K562 (cell line): ENCODE measurements around the gene SKOR1. TPM values are rescaled to one million over a fixed set of nuclear protein-coding genes. Genes with fewer than 3 reads are reported as not detected.

Experiments
- ATAC-seq: fragments of 200-7000 bp; cut with Tn5 transposase; 3 replicates; pipeline ENCODE4 v1.9.1; 2020; ENCODE audit warnings: moderate library complexity
- BruUV-seq: library from RNA; stranded (reverse); fragments of 400-500 nt; replicated peaks from 2 replicates; lab custom pipeline; 2021; lab: Mats Ljungman, UMichigan
- CTCF ChIA-PET: fragments of 300-600 bp; formaldehyde crosslinking; extraction: SDS; loops from one replicate; lab custom pipeline; 2021; ENCODE audit warnings: low intra/inter-chr PET ratio; lab: Yijun Ruan, JAX
- POLR2A ChIA-PET: fragments of 300-600, 350-650 bp; sonication (Branson Sonifier 250); formaldehyde crosslinking; extraction: SDS; loops from one replicate; lab custom pipeline; 2021; ENCODE audit warnings: antibody characterized with exemption, inconsistent platforms; lab: Yijun Ruan, JAX
- DNase-seq, 4 experiments: peaks; one replicate each; pipeline versions ENCODE4 v3.0.0 to v3.0.0-alpha.2; 2011 to 2018; ENCODE audit warnings: low spot score in 3 of 4, mixed read lengths in 3 of 4; ENCODE audit errors: extremely low read depth in 1 of 4
- FAIRE-seq: peaks from 2 replicates; lab custom pipeline; 2011; peaks lifted over from hg19 to GRCh38; lab: Jason Lieb, UNC
- H2AFZ ChIP-seq: 2 replicates; pipeline ENCODE4 v1.6.0; 2011; ENCODE audit warnings: low read depth, low read length, control low read depth, inconsistent platforms
- H3K27ac ChIP-seq: fragments of 200-600 bp; 3 replicates; pipeline ENCODE4 v1.8.0; 2011; ENCODE audit warnings: low read depth, mild to moderate bottlenecking, control low read depth, inconsistent platforms, low read length, moderate library complexity, mixed read lengths; ENCODE audit errors: extremely low read depth
- H3K27me3 ChIP-seq, 2 experiments: fragments of 300-600 bp in 1 of 2; 2 replicates in 1 of 2; 3 replicates in 1 of 2; pipeline versions ENCODE4 v1.6.0 to v1.8.0; 2011; ENCODE audit warnings: inconsistent platforms in 2 of 2, low read length in 2 of 2, mild to moderate bottlenecking in 1 of 2, mixed read lengths in 1 of 2, moderate library complexity in 1 of 2; ENCODE audit not compliant: control insufficient read depth in 2 of 2, insufficient read depth in 2 of 2
- H3K36me3 ChIP-seq: fragments of 300-600 bp; 3 replicates; pipeline ENCODE4 v1.8.0; 2011; ENCODE audit warnings: mild to moderate bottlenecking, low read length, inconsistent platforms; ENCODE audit not compliant: control insufficient read depth, insufficient read depth
- H3K4me1 ChIP-seq, 2 experiments: fragments of 200-600 bp in 1 of 2; replicated peaks in 1 of 2; 2 replicates in 1 of 2; 3 replicates in 1 of 2; pipeline versions ENCODE4 v1.5.1 to v1.8.0; 2011; ENCODE audit warnings: inconsistent platforms in 2 of 2, low read length in 2 of 2, mild to moderate bottlenecking in 1 of 2, mixed read lengths in 1 of 2, moderate library complexity in 1 of 2; ENCODE audit not compliant: control insufficient read depth in 2 of 2, insufficient read depth in 2 of 2
- H3K4me2 ChIP-seq: 2 replicates; pipeline ENCODE4 v1.6.1; 2011; ENCODE audit warnings: low read length, control low read depth, inconsistent platforms, mixed read lengths; ENCODE audit not compliant: insufficient read depth
- H3K4me3 ChIP-seq: fragments of 200-600 bp; sonication (generic), shearing (Covaris generic); 2 replicates; pipeline ENCODE4 v1.5.1; 2016; ENCODE audit warnings: control low read depth, inconsistent platforms
- H3K79me2 ChIP-seq: fragments of 200-600 bp; 3 replicates; pipeline ENCODE4 v1.8.0; 2011; ENCODE audit warnings: low read length, inconsistent platforms; ENCODE audit not compliant: control insufficient read depth, insufficient read depth
- H3K9ac ChIP-seq, 2 experiments: 2 replicates each; pipeline versions ENCODE4 v1.6.0 to v1.6.1; 2011; ENCODE audit warnings: low read depth in 2 of 2, low read length in 2 of 2, control low read depth in 1 of 2, inconsistent platforms in 1 of 2, mild to moderate bottlenecking in 1 of 2, mixed read lengths in 1 of 2; ENCODE audit not compliant: insufficient read depth in 1 of 2
- H3K9me1 ChIP-seq: one replicate; pipeline ENCODE4 v1.6.0; 2011; ENCODE audit warnings: inconsistent platforms, mild to moderate bottlenecking, low read length, moderate library complexity; ENCODE audit not compliant: control insufficient read depth, insufficient read depth
- H3K9me3 ChIP-seq: replicated peaks from 2 replicates; pipeline ENCODE4 v1.5.1; 2011; ENCODE audit warnings: low read depth, low read length, inconsistent platforms; ENCODE audit not compliant: control insufficient read depth, insufficient read depth
- H4K20me1 ChIP-seq: replicated peaks from 2 replicates; pipeline ENCODE4 v1.6.1; 2011; ENCODE audit warnings: low read length, inconsistent platforms, mixed read lengths; ENCODE audit not compliant: control insufficient read depth, insufficient read depth
- BRD4 ChIP-seq: fragments of 200-600 bp; sonication (generic); IDR thresholded peaks from 2 replicates; pipeline ENCODE4 v1.6.1; 2017; ENCODE audit warnings: inconsistent platforms
- CBX2 ChIP-seq: fragments of 200-600 bp; sonication (generic); IDR thresholded peaks from one replicate; pipeline ENCODE4 v1.6.1; 2012; ENCODE audit warnings: mild to moderate bottlenecking, low read length, inconsistent platforms; ENCODE audit not compliant: insufficient read depth, poor library complexity, severe bottlenecking
- FOS ChIP-seq: IDR thresholded peaks from 3 replicates; pipeline ENCODE4 v1.6.1; 2011; ENCODE audit not compliant: insufficient read length; ENCODE audit errors: extremely low read depth
- IRF2 ChIP-seq: sonication (generic); formaldehyde crosslinking; IDR thresholded peaks from 2 replicates; pipeline ENCODE4 v1.8.1; 2022; ENCODE audit warnings: mild to moderate bottlenecking, missing genetic modification reagents
- POLR2B ChIP-seq: fragments of 450-650 bp; IDR thresholded peaks from 2 replicates; pipeline ENCODE4 v1.6.1; 2018; ENCODE audit warnings: low read depth; ENCODE audit not compliant: partially characterized antibody
- SIN3A ChIP-seq, 2 experiments: fragments of 150-350 bp in 1 of 2; IDR thresholded peaks; 2 replicates each; pipeline ENCODE4 v1.6.1; 2011 to 2016; ENCODE audit warnings: borderline replicate concordance in 2 of 2, low read depth in 2 of 2, low read length in 2 of 2, mild to moderate bottlenecking in 2 of 2, moderate library complexity in 2 of 2; ENCODE audit not compliant: control insufficient read depth in 1 of 2
- STAT5A ChIP-seq: IDR thresholded peaks from 2 replicates; pipeline ENCODE4 v1.6.1; 2012; ENCODE audit warnings: low read length, inconsistent platforms, borderline replicate concordance
- ZBTB12 ChIP-seq: fragments of 250-450 bp; sonication (Bioruptor Pico); IDR thresholded peaks from 2 replicates; pipeline ENCODE4 v1.4.0; 2020
- ZEB2 ChIP-seq: fragments of 450-650 bp; IDR thresholded peaks from 2 replicates; pipeline ENCODE4 v1.6.1; 2016
- ZNF12 ChIP-seq: sonication (generic); formaldehyde crosslinking; IDR thresholded peaks from 2 replicates; pipeline ENCODE4 v1.4.0; 2020; ENCODE audit warnings: mild to moderate bottlenecking, missing genetic modification reagents
- ZNF253 ChIP-seq: fragments of 250-450 bp; sonication (Bioruptor Pico); conservative IDR thresholded peaks from 2 replicates; pipeline ENCODE4 v1.6.1; 2021; ENCODE audit warnings: mild to moderate bottlenecking
- WGBS: fragments of 100-300 bp; shearing (Covaris generic); methylation state at CpG from one replicate; pipeline ENCODE4 v1.1.6; 2016; ENCODE audit warnings: low coverage, mixed read lengths; ENCODE audit not compliant: insufficient coverage; ENCODE audit errors: missing lambda C conversion rate; 5-methylcytosine and 5-hydroxymethylcytosine counted together
- in situ Hi-C: fragments of 300-500 bp; cut with MboI; formaldehyde crosslinking; loops from 4 replicates; pipeline ENCODE4 v1.15.0; 2018; ENCODE audit warnings: inconsistent platforms, mixed read lengths
- intact Hi-C: fragments of 100-400 bp; cut with micrococcal nuclease; formaldehyde crosslinking; loops from 2 replicates; pipeline ENCODE4 v1.14.2; 2022
- polyA plus RNA-seq, 8 experiments: library from polyadenylated mRNA; depleted of rRNA in 4 of 8; stranded (reverse) in 5 of 8; unstranded in 3 of 8; fragments of >200 nt; fragmentation: Nextera tagmentation in 2 of 8; fragmentation: Illumina TruSeq in 1 of 8; extraction: Ambion mirVana in 2 of 8; extraction: Trizol in 1 of 8; gene quantifications; 2 replicates each; pipeline versions ENCODE4 v1.2.1 to v1.2.3, GENCODE V29; 2011 to 2014; ENCODE audit warnings: inconsistent platforms in 1 of 8, missing spikeins in 1 of 8
- total RNA-seq, 7 experiments: library from RNA; depleted of rRNA in 6 of 7; stranded (reverse); fragments of >200 nt in 6 of 7; fragmentation: Illumina TruSeq in 2 of 7; extraction: Trizol in 2 of 7; gene quantifications; 2 replicates each; pipeline versions ENCODE4 v1.2.1 to v1.2.3, GENCODE V29; 2011 to 2021; ENCODE audit warnings: low replicate concordance in 1 of 7

Gene SKOR1
- total and polyA plus RNA-seq, 9 of the 15 experiments (the other 6 are each of a cell fraction or from before 2014, with no cell fraction given): 0.04 to 0.41 (median 0.09) TPM; not detected in 3

DNA sequence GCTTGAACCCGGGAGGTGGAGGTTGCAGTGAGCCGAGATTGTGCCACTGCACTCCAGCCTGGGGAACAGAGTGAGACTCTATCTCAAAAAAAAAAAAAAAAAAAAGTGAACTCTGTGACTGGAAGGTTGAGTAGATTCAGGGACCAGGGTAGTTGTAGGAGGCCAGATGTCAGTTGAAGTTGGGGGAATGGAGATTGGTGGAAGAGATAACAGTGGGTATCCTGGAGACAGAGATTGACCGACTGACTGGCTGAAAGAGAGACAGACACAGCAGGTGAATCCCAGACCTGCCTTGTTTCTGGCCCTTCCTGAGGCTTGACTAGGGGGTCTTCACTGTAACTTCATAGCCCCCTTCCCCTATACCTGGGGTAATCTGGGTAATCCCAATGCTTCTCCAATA is 36.7 kb downstream of the SKOR1 start:
- Histone ChIP-seq H3K4me3 (no peak overlapping the region), H3K27me3 (no peaks in the 10 kb centered on the region), H3K9me3 (no peaks in the 10 kb centered on the region), H2AFZ (no peak overlapping the region), H3K4me1 (peaks cover 7 to 12% of the 10 kb centered on the region in 2 experiments; a peak in 4 of 5 replicates), H3K27ac (no peak overlapping the region), H4K20me1 (no peaks in the 10 kb centered on the region), H3K9me1 (no peaks in the 10 kb centered on the region), H3K4me2 (no peak overlapping the region), H3K36me3 (no peaks in the 10 kb centered on the region), H3K79me2 (no peaks in the 10 kb centered on the region), H3K9ac (no peak overlapping the region)
- DNase-seq: no peak
- in situ Hi-C loops: loop anchor here (5.0 kb wide), 1 partner anchor 300 kb away; no protein-coding TSS in a partner anchor
- no TSS peak for BruUV-seq
- ATAC-seq: no peak
- TF ChIP-seq ZNF253 (CRISPR knock-in tag) (no peak), ZNF12 (CRISPR knock-in tag) (no peak), IRF2 (CRISPR knock-in tag) (no peak), STAT5A (no peak), ZEB2 (no peak), CBX2 (no peak), BRD4 (no peak), FOS (no peak), SIN3A (IDR thresholded peaks at IDR 0.05; ENCODE audit: borderline replicate concordance in 2 of 2, control insufficient read depth in 1 of 2, low read depth in 2 of 2, low read length in 2 of 2) (no peak), ZBTB12 (no peak), POLR2B (no peak)
- intact Hi-C loops: loop anchor here (2.0 to 5.0 kb wide), 3 partner anchors 75 to 350 kb away; no protein-coding TSS in a partner anchor
- ChIA-PET CTCF (interaction anchor here (0.6 kb wide), 1 partner anchor 78 kb away, joined by 3 read pairs; no protein-coding TSS in a partner anchor), POLR2A (interaction anchor here (1.1 to 1.3 kb wide), 2 partner anchors 9 to 20 kb away, joined by 3 to 4 read pairs; no protein-coding TSS in a partner anchor)
- WGBS: 16% methylated on average over 2 of the region's 3 CpGs
- no peak for FAIRE-seq
